Tibial nerve (tissue), 4 donors: Measurements from ENCODE around the gene MAPK13. TPM values are rescaled to one million over a fixed set of nuclear protein-coding genes. Genes with fewer than 3 reads are reported as not detected.

Experiments used
- DNase-seq, 2 donors: peaks; one replicate each; pipeline ENCODE4 v3.0.0-alpha.2; 2019; ENCODE audit warnings: low spot score in 2 of 2
- H3K27ac ChIP-seq, 4 donors: fragments of 200-600 bp; sonication (generic) in 3 of 4; one replicate each; pipeline ENCODE4 v1.5.1; 2017 to 2019; ENCODE audit warnings: mild to moderate bottlenecking in 1 of 4
- H3K27me3 ChIP-seq, 2 donors: fragments of 200-600 bp; sonication (generic) in 1 of 2; one replicate each; pipeline versions ENCODE4 v1.5.1 to v1.6.0; 2017 to 2019
- H3K36me3 ChIP-seq, 3 donors: fragments of 200-600 bp; sonication (generic); one replicate each; pipeline ENCODE4 v1.5.1; 2018 to 2019
- H3K4me1 ChIP-seq, 4 donors: fragments of 200-600 bp; sonication (generic) in 3 of 4; one replicate each; pipeline ENCODE4 v1.5.1; 2017 to 2019
- H3K4me3 ChIP-seq, 4 donors: fragments of 200-600 bp; sonication (generic) in 3 of 4; one replicate each; pipeline ENCODE4 v1.5.1; 2017 to 2019; ENCODE audit warnings: mild to moderate bottlenecking in 1 of 4, moderate library complexity in 1 of 4
- H3K9me3 ChIP-seq, 4 donors: fragments of 200-600 bp; sonication (generic) in 3 of 4; one replicate each; pipeline ENCODE4 v1.5.1; 2017 to 2019
- CTCF ChIP-seq, 5 experiments: fragments of 200-600 bp in 3 of 5; fragments of 450-650 bp in 2 of 5; sonication (generic) in 3 of 5; IDR thresholded peaks; one replicate each; pipeline ENCODE4 v1.5.1; 2016 to 2019; ENCODE audit warnings: antibody characterized with exemption in 5 of 5, mild to moderate bottlenecking in 3 of 5, moderate library complexity in 2 of 5
- EP300 ChIP-seq, 2 donors: sonication (generic); formaldehyde crosslinking; IDR thresholded peaks; one replicate each; pipeline ENCODE4 v1.6.1; 2017; ENCODE audit warnings: antibody characterized with exemption in 2 of 2, mild to moderate bottlenecking in 1 of 2
- POLR2A ChIP-seq, 2 donors: fragments of 450-650 bp; IDR thresholded peaks; one replicate each; pipeline ENCODE4 v1.6.1; 2017; ENCODE audit warnings: antibody characterized with exemption in 2 of 2, mild to moderate bottlenecking in 2 of 2, moderate library complexity in 2 of 2
- whole genome bisulfite sequencing, 2 donors: methylation state at CpG; one replicate each; pipeline ENCODE4 v1.1.5; 2018; 5-methylcytosine and 5-hydroxymethylcytosine counted together
- total RNA-seq, 4 donors: library from RNA; depleted of rRNA; stranded (reverse); fragments of >200 nt; gene quantifications; one replicate each; pipeline ENCODE4 v1.1.0, GENCODE V29; 2016

Gene MAPK13
- total RNA-seq, 4 donors from 2014 or later, result 2.7 to 11.7 (median 7.2) TPM

- Histone ChIP-seq H3K27me3 (no peaks in the 10 kb centered on the region), H3K4me3 (no peak overlapping the region), H3K9me3 (no peaks in the 10 kb centered on the region), H3K27ac (no peak overlapping the region), H3K4me1 (peaks cover 0 to 30% (median 14%) of the 10 kb centered on the region in 4 donors), H3K36me3 (no peaks in the 10 kb centered on the region)
- DNase-seq, result no peak
- no peak for TF ChIP-seq CTCF (IDR thresholded peaks at IDR 0.05)
- no peak for TF ChIP-seq POLR2A (IDR thresholded peaks at IDR 0.05)
- TF ChIP-seq EP300 (IDR thresholded peaks at IDR 0.05), result no peak
- 81 to 82% methylated on average over 3 of the region's 3 CpGs for WGBS, 2 donors
These were observed 5.4 kb upstream of the MAPK13 start for GRCh38 chr6:36124881-36125280.

DNA sequence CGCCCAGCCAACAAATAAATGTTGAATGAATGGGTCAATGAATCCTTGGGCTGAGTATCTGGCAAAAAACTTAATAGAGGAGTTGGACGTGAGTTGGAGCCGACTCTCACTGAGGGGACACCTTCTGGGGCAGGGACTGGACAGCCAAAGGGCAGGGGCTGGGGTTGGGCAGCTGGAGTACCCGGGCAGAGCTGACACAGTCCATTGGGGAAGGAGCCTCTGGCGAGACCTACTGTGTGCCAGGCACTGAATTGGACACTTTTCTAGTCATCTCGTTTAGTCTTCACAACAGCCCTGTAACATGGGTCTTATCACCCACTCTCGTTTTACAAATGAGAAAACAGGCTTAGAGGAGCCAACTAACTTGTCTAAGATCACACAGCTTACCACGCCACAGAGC is 4.7 kb upstream of the MAPK13 start:
- peaks cover 0 to 35% (median 13%) of the 10 kb centered on the region in 4 donors for H3K4me1 ChIP-seq
- no peak for TF ChIP-seq EP300 (IDR thresholded peaks at IDR 0.05)
- TF ChIP-seq POLR2A (IDR thresholded peaks at IDR 0.05), result no peak
- no peak for TF ChIP-seq CTCF (IDR thresholded peaks at IDR 0.05)
- no peaks in the 10 kb centered on the region for H3K27me3 ChIP-seq
- no peaks in the 10 kb centered on the region for H3K9me3 ChIP-seq
- no peak overlapping the region for H3K27ac ChIP-seq
- 80 to 82% methylated on average over 8 of the region's 8 CpGs for WGBS, 2 donors
- no peaks in the 10 kb centered on the region for H3K36me3 ChIP-seq
- H3K4me3 ChIP-seq, result no peak overlapping the region
- no peak for DNase-seq

DNA sequence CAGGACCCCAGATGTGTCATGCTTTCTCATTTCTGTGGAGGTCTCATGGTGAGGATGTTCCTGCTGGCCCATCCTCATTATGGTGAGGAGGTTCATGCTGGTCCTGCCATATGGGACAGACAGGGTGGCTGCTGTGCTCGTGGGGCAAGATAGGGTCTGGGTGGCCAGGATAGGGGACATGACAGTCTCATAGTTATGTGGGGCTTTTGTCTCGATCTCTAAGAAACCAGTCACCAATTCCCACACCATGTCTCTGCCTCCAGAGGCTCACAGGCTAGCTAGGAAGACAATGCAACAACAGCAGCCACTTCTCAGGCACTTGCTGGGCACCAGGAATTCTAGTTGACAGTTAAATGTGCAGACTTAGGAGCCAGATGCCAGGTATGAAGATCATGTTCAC is 4.2 kb upstream of the MAPK13 start:
- 88 to 94% methylated on average over 2 of the region's 2 CpGs for WGBS, 2 donors
- TF ChIP-seq CTCF (IDR thresholded peaks at IDR 0.05) (no peak), POLR2A (IDR thresholded peaks at IDR 0.05) (no peak), EP300 (IDR thresholded peaks at IDR 0.05) (no peak)
- no peak overlapping the region for H3K27ac ChIP-seq

DNA sequence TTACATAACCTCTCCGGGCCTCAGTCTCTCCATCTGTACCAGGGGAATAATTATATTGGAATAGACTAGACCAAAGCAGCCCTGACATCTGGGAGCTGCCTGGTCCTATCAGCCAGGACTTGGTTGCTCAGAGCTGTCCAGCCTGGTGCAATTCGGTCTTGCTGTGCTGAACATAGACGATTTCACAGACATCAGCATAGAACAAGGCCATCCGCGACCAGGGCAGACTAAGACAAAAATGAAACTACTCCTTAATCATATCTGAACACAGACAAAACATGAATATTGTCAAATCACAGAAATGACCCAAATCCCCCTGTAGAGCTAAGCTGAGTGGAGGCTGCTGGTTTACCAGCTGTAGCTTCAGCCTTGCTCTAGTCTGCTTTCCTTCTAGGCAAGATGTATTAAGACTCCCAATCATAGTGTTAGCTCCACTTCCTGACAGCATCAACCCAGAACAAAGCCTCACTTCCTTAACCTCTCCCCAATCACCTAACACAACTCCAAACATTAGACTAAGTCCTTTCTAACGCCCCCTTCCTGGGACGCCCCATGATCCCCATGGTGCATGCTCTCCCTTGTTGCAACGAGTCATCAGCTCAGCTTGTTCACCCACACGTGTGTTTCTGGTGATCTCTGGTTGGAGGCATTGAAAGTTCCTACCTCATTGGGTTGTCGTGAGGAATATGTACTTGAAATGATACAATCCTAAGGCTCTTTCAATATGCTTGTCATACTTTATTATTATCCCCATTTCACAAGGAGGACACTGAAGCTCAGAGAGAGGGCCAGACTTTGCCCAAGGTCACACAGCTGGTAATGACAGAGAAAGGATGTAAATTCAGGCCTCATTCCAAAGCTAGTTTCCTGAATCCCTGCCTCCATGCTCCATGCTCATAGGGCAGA is 3.5 kb upstream of the MAPK13 start:
- DNase-seq, result no peak
- WGBS, 2 donors, result 77 to 82% methylated on average over 10 of the region's 10 CpGs
- Histone ChIP-seq H3K9me3 (no peaks in the 10 kb centered on the region), H3K27ac (no peak overlapping the region), H3K36me3 (no peaks in the 10 kb centered on the region), H3K4me1 (peaks cover 0 to 37% (median 17%) of the 10 kb centered on the region in 4 donors), H3K4me3 (no peak overlapping the region), H3K27me3 (peaks cover 0 to 3% of the 10 kb centered on the region in 2 donors)
- TF ChIP-seq CTCF (IDR thresholded peaks at IDR 0.05), result no peak
- TF ChIP-seq EP300 (IDR thresholded peaks at IDR 0.05), result no peak
- no peak for TF ChIP-seq POLR2A (IDR thresholded peaks at IDR 0.05)

More for the DNA sequence above, 4.2 kb upstream of the MAPK13 start:
- no peak overlapping the region for H3K4me3 ChIP-seq
- DNase-seq, result no peak
- peaks cover 0 to 35% (median 13%) of the 10 kb centered on the region in 4 donors for H3K4me1 ChIP-seq
- H3K36me3 ChIP-seq, result no peaks in the 10 kb centered on the region
- peaks cover 0 to 3% of the 10 kb centered on the region in 2 donors for H3K27me3 ChIP-seq
- H3K9me3 ChIP-seq, result no peaks in the 10 kb centered on the region

DNA sequence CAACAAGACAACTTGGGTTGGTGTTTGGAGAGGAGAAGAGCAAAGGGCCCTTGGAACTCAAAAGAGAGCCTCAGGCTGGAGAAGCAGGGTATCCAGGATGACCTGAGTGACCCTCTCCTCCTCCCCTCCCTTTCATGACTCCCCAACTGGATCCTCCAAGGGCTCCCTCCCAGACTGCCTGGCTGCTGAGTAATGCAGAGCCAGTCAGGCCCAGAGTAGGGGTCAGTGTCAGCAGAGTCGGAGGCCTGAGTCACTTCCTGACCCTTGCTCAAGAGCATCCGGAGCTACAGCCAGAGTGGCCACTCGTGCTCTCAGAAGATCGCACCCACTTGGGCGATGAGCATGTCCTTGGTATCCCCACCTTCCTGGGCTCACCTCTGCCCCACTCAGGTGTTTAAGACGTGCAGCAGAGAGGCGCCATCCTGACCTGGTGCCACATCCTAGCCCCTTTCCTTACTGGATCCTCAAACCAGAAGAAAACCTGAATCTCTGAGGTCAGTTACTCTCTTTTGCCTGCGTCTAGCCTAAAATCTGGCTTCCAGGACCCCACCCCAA is 2.8 kb upstream of the MAPK13 start:
- 68 to 88% methylated on average over 4 to 8 of the region's 8 CpGs for WGBS, 2 donors
- Histone ChIP-seq H3K36me3 (no peaks in the 10 kb centered on the region), H3K27me3 (peaks cover 0 to 3% of the 10 kb centered on the region in 2 donors), H3K27ac (no peak overlapping the region), H3K4me1 (peaks cover 0 to 44% (median 23%) of the 10 kb centered on the region in 4 donors), H3K4me3 (no peak overlapping the region), H3K9me3 (no peaks in the 10 kb centered on the region)
- peak in 1 of 2 donors; percentile 6 for TF ChIP-seq EP300 (IDR thresholded peaks at IDR 0.05)
- TF ChIP-seq CTCF (IDR thresholded peaks at IDR 0.05), result no peak
- no peak for TF ChIP-seq POLR2A (IDR thresholded peaks at IDR 0.05)
- DNase-seq, result no peak
